K562 (cell line): Measurements from ENCODE around the gene PWWP2A. TPM values are rescaled to one million over a fixed set of nuclear protein-coding genes. Genes with fewer than 3 reads are reported as not detected.

Source experiments
- ATAC-seq: fragments of 200-7000 bp; cut with Tn5 transposase; 3 replicates; pipeline ENCODE4 v1.9.1; 2020; ENCODE audit warnings: moderate library complexity
- BruUV-seq: library from RNA; stranded (reverse); fragments of 400-500 nt; replicated peaks from 2 replicates; lab custom pipeline; 2021; lab: Mats Ljungman, UMichigan
- CTCF ChIA-PET: fragments of 300-600 bp; formaldehyde crosslinking; extraction: SDS; loops from one replicate; lab custom pipeline; 2021; ENCODE audit warnings: low intra/inter-chr PET ratio; lab: Yijun Ruan, JAX
- POLR2A ChIA-PET: fragments of 300-600, 350-650 bp; sonication (Branson Sonifier 250); formaldehyde crosslinking; extraction: SDS; loops from one replicate; lab custom pipeline; 2021; ENCODE audit warnings: antibody characterized with exemption, inconsistent platforms; lab: Yijun Ruan, JAX
- DNase-seq, 4 experiments: peaks; one replicate each; pipeline versions ENCODE4 v3.0.0 to v3.0.0-alpha.2; 2011 to 2018; ENCODE audit warnings: low spot score in 3 of 4, mixed read lengths in 3 of 4; ENCODE audit errors: extremely low read depth in 1 of 4
- FAIRE-seq: peaks from 2 replicates; lab custom pipeline; 2011; peaks lifted over from hg19 to GRCh38; lab: Jason Lieb, UNC
- H2AFZ ChIP-seq: 2 replicates; pipeline ENCODE4 v1.6.0; 2011; ENCODE audit warnings: low read depth, low read length, control low read depth, inconsistent platforms
- H3K27ac ChIP-seq: fragments of 200-600 bp; 3 replicates; pipeline ENCODE4 v1.8.0; 2011; ENCODE audit warnings: low read depth, mild to moderate bottlenecking, control low read depth, inconsistent platforms, low read length, moderate library complexity, mixed read lengths; ENCODE audit errors: extremely low read depth
- H3K27me3 ChIP-seq, 2 experiments: fragments of 300-600 bp in 1 of 2; 2 replicates in 1 of 2; 3 replicates in 1 of 2; pipeline versions ENCODE4 v1.6.0 to v1.8.0; 2011; ENCODE audit warnings: inconsistent platforms in 2 of 2, low read length in 2 of 2, mild to moderate bottlenecking in 1 of 2, mixed read lengths in 1 of 2, moderate library complexity in 1 of 2; ENCODE audit not compliant: control insufficient read depth in 2 of 2, insufficient read depth in 2 of 2
- H3K36me3 ChIP-seq: fragments of 300-600 bp; 3 replicates; pipeline ENCODE4 v1.8.0; 2011; ENCODE audit warnings: mild to moderate bottlenecking, low read length, inconsistent platforms; ENCODE audit not compliant: control insufficient read depth, insufficient read depth
- H3K4me1 ChIP-seq, 2 experiments: fragments of 200-600 bp in 1 of 2; replicated peaks in 1 of 2; 2 replicates in 1 of 2; 3 replicates in 1 of 2; pipeline versions ENCODE4 v1.5.1 to v1.8.0; 2011; ENCODE audit warnings: inconsistent platforms in 2 of 2, low read length in 2 of 2, mild to moderate bottlenecking in 1 of 2, mixed read lengths in 1 of 2, moderate library complexity in 1 of 2; ENCODE audit not compliant: control insufficient read depth in 2 of 2, insufficient read depth in 2 of 2
- H3K4me2 ChIP-seq: 2 replicates; pipeline ENCODE4 v1.6.1; 2011; ENCODE audit warnings: low read length, control low read depth, inconsistent platforms, mixed read lengths; ENCODE audit not compliant: insufficient read depth
- H3K4me3 ChIP-seq: fragments of 200-600 bp; sonication (generic), shearing (Covaris generic); 2 replicates; pipeline ENCODE4 v1.5.1; 2016; ENCODE audit warnings: control low read depth, inconsistent platforms
- H3K79me2 ChIP-seq: fragments of 200-600 bp; 3 replicates; pipeline ENCODE4 v1.8.0; 2011; ENCODE audit warnings: low read length, inconsistent platforms; ENCODE audit not compliant: control insufficient read depth, insufficient read depth
- H3K9ac ChIP-seq, 2 experiments: 2 replicates each; pipeline versions ENCODE4 v1.6.0 to v1.6.1; 2011; ENCODE audit warnings: low read depth in 2 of 2, low read length in 2 of 2, control low read depth in 1 of 2, inconsistent platforms in 1 of 2, mild to moderate bottlenecking in 1 of 2, mixed read lengths in 1 of 2; ENCODE audit not compliant: insufficient read depth in 1 of 2
- H3K9me1 ChIP-seq: one replicate; pipeline ENCODE4 v1.6.0; 2011; ENCODE audit warnings: inconsistent platforms, mild to moderate bottlenecking, low read length, moderate library complexity; ENCODE audit not compliant: control insufficient read depth, insufficient read depth
- H3K9me3 ChIP-seq: replicated peaks from 2 replicates; pipeline ENCODE4 v1.5.1; 2011; ENCODE audit warnings: low read depth, low read length, inconsistent platforms; ENCODE audit not compliant: control insufficient read depth, insufficient read depth
- H4K20me1 ChIP-seq: replicated peaks from 2 replicates; pipeline ENCODE4 v1.6.1; 2011; ENCODE audit warnings: low read length, inconsistent platforms, mixed read lengths; ENCODE audit not compliant: control insufficient read depth, insufficient read depth
- BRD4 ChIP-seq: fragments of 200-600 bp; sonication (generic); IDR thresholded peaks from 2 replicates; pipeline ENCODE4 v1.6.1; 2017; ENCODE audit warnings: inconsistent platforms
- CEBPB ChIP-seq: fragments of 450-650 bp; IDR thresholded peaks from 2 replicates; pipeline ENCODE4 v1.6.1; 2016; ENCODE audit warnings: missing genetic modification characterization, missing compliant biosample characterization
- FOS ChIP-seq: IDR thresholded peaks from 3 replicates; pipeline ENCODE4 v1.6.1; 2011; ENCODE audit not compliant: insufficient read length; ENCODE audit errors: extremely low read depth
- MLX ChIP-seq, 2 experiments: fragments of 450-650 bp in 1 of 2; sonication (generic) in 1 of 2; formaldehyde crosslinking; conservative IDR thresholded peaks; 2 replicates each; pipeline versions ENCODE4 v1.4.0 to v1.8.1; 2020 to 2022; ENCODE audit warnings: mild to moderate bottlenecking in 1 of 2, missing genetic modification reagents in 1 of 2
- PCBP1 ChIP-seq: fragments of 200-400 bp; formaldehyde crosslinking; IDR thresholded peaks from 2 replicates; pipeline ENCODE4 v1.6.1; 2018; ENCODE audit warnings: mild to moderate bottlenecking, low read depth, low read length; ENCODE audit not compliant: poor library complexity, severe bottlenecking
- PHF21A ChIP-seq: fragments of 450-650 bp; IDR thresholded peaks from 2 replicates; pipeline ENCODE4 v1.6.1; 2017; ENCODE audit warnings: low read depth, borderline replicate concordance
- RBM34 ChIP-seq: fragments of 200-400 bp; formaldehyde crosslinking; IDR thresholded peaks from 2 replicates; pipeline ENCODE4 v1.6.1; 2018; ENCODE audit warnings: low read length, borderline replicate concordance; ENCODE audit not compliant: insufficient read depth
- SMC3 ChIP-seq: conservative IDR thresholded peaks from 2 replicates; pipeline ENCODE4 v1.6.1; 2011; ENCODE audit warnings: low read depth, low read length, improper control_type of control experiment; ENCODE audit not compliant: insufficient read depth
- SP2 ChIP-seq: IDR thresholded peaks from 2 replicates; pipeline ENCODE4 v1.6.1; 2011; ENCODE audit warnings: mild to moderate bottlenecking, low read depth, low read length, moderate library complexity; ENCODE audit not compliant: poor library complexity, severe bottlenecking; ENCODE audit errors: extremely low read depth
- ZEB2 ChIP-seq: fragments of 450-650 bp; IDR thresholded peaks from 2 replicates; pipeline ENCODE4 v1.6.1; 2016
- ZNF316 ChIP-seq: fragments of 450-650 bp; IDR thresholded peaks from 2 replicates; pipeline ENCODE4 v1.6.1; 2016
- ZNF644 ChIP-seq: fragments of 200-800 bp; sonication (Bioruptor generic); IDR thresholded peaks from 2 replicates; pipeline ENCODE4 v1.6.1; 2016; ENCODE audit warnings: low read depth, missing genetic modification characterization, missing compliant biosample characterization
- WGBS: fragments of 100-300 bp; shearing (Covaris generic); methylation state at CpG from one replicate; pipeline ENCODE4 v1.1.6; 2016; ENCODE audit warnings: low coverage, mixed read lengths; ENCODE audit not compliant: insufficient coverage; ENCODE audit errors: missing lambda C conversion rate; 5-methylcytosine and 5-hydroxymethylcytosine counted together
- in situ Hi-C: fragments of 300-500 bp; cut with MboI; formaldehyde crosslinking; loops from 4 replicates; pipeline ENCODE4 v1.15.0; 2018; ENCODE audit warnings: inconsistent platforms, mixed read lengths
- intact Hi-C: fragments of 100-400 bp; cut with micrococcal nuclease; formaldehyde crosslinking; loops from 2 replicates; pipeline ENCODE4 v1.14.2; 2022
- polyA plus RNA-seq, 8 experiments: library from polyadenylated mRNA; depleted of rRNA in 4 of 8; stranded (reverse) in 5 of 8; unstranded in 3 of 8; fragments of >200 nt; fragmentation: Nextera tagmentation in 2 of 8; fragmentation: Illumina TruSeq in 1 of 8; extraction: Ambion mirVana in 2 of 8; extraction: Trizol in 1 of 8; gene quantifications; 2 replicates each; pipeline versions ENCODE4 v1.2.1 to v1.2.3, GENCODE V29; 2011 to 2014; ENCODE audit warnings: inconsistent platforms in 1 of 8, missing spikeins in 1 of 8
- total RNA-seq, 7 experiments: library from RNA; depleted of rRNA in 6 of 7; stranded (reverse); fragments of >200 nt in 6 of 7; fragmentation: Illumina TruSeq in 2 of 7; extraction: Trizol in 2 of 7; gene quantifications; 2 replicates each; pipeline versions ENCODE4 v1.2.1 to v1.2.3, GENCODE V29; 2011 to 2021; ENCODE audit warnings: low replicate concordance in 1 of 7
- TF ChIP-seq, protein P1 (sequence below), 3 experiments: fragments of 200-800 bp in 1 of 3; sonication (Bioruptor generic) in 1 of 3; sonication (generic) in 1 of 3; formaldehyde crosslinking in 1 of 3; IDR thresholded peaks; 2 replicates each; pipeline versions ENCODE4 v1.6.1 to v1.8.0; 2016 to 2022; ENCODE audit warnings: mild to moderate bottlenecking in 2 of 3, missing compliant biosample characterization in 2 of 3, missing genetic modification characterization in 2 of 3, missing genetic modification reagents in 1 of 3
- TF ChIP-seq, protein P2 (sequence below), 2 experiments: IDR thresholded peaks in 1 of 2; conservative IDR thresholded peaks in 1 of 2; 2 replicates each; pipeline ENCODE4 v1.6.1; 2016; ENCODE audit warnings: low read depth in 2 of 2, mild to moderate bottlenecking in 1 of 2, missing compliant biosample characterization in 1 of 2, missing genetic modification characterization in 1 of 2, moderate library complexity in 1 of 2

The PWWP2A gene
- total and polyA plus RNA-seq, 9 of the 15 experiments (the other 6 are each of a cell fraction or from before 2014, with no cell fraction given): 2.7 to 26.3 (median 14.6) TPM

- Histone ChIP-seq H3K27me3 (no peaks in the 10 kb centered on the region), H2AFZ (no peak overlapping the region)
- intact Hi-C loops (no loop called here), in situ Hi-C loops (no loop called here)
- TF ChIP-seq MLX (CRISPR knock-in tag; conservative IDR thresholded peaks at IDR 0.05) (no peak), FOS (no peak), PCBP1 (no peak), SP2 (no peak), BRD4 (no peak), ZNF316 (no peak), CEBPB (tag) (no peak), RBM34 (no peak), ZNF644 (tag) (no peak), PHF21A (no peak), ZEB2 (no peak), SMC3 (no peak)
- TF ChIP-seq, protein P1, sequence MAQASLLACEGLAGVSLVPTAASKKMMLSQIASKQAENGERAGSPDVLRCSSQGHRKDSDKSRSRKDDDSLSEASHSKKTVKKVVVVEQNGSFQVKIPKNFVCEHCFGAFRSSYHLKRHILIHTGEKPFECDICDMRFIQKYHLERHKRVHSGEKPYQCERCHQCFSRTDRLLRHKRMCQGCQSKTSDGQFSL (CRISPR knock-in tag; IDR thresholded peaks at IDR 0.05): no peak
- TF ChIP-seq, protein P1 (tag; IDR thresholded peaks at IDR 0.05): no peak
- TF ChIP-seq, protein P2, sequence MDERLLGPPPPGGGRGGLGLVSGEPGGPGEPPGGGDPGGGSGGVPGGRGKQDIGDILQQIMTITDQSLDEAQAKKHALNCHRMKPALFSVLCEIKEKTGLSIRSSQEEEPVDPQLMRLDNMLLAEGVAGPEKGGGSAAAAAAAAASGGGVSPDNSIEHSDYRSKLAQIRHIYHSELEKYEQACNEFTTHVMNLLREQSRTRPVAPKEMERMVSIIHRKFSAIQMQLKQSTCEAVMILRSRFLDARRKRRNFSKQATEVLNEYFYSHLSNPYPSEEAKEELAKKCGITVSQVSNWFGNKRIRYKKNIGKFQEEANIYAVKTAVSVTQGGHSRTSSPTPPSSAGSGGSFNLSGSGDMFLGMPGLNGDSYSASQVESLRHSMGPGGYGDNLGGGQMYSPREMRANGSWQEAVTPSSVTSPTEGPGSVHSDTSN (CRISPR knock-in tag; IDR thresholded peaks at IDR 0.05; ENCODE audit: low read depth): no peak
- TF ChIP-seq, protein P2 (tag; conservative IDR thresholded peaks at IDR 0.05; ENCODE audit: low read depth): no peak
- TF ChIP-seq, all 486 proteins: peak for 0
- no TSS peak for BruUV-seq
- no peak overlapping the region for H3K4me2 ChIP-seq
- H3K9me3 ChIP-seq: no peaks in the 10 kb centered on the region
- no peaks in the 10 kb centered on the region; the same call in 1 of the 2 replicates for H4K20me1 ChIP-seq
- ChIA-PET POLR2A (no interaction called here), CTCF (no interaction called here)
- no peaks in the 10 kb centered on the region for H3K4me1 ChIP-seq
- no peaks in the 10 kb centered on the region for H3K79me2 ChIP-seq
- H3K9ac ChIP-seq: no peak overlapping the region
- H3K36me3 ChIP-seq: peaks cover 72% of the 10 kb centered on the region
- DNase-seq (no peak), ATAC-seq (no peak), FAIRE-seq (no peak)
- WGBS: 86% methylated on average over 4 of the region's 4 CpGs
- no peak overlapping the region for H3K27ac ChIP-seq
- no peak overlapping the region for H3K4me3 ChIP-seq
- no peaks in the 10 kb centered on the region for H3K9me1 ChIP-seq
These were observed 62.0 kb downstream of the PWWP2A start for GRCh38 chr5:160057256-160057655.
